ENCODE measurements around the gene C17orf107. TPM values are rescaled to one million over a fixed set of nuclear protein-coding genes. Genes with fewer than 3 reads are reported as not detected.

Gene C17orf107
- total RNA-seq, 1 donor from 2014 or later = 2.7 TPM

GRCh38 chr17:4934173-4934979, 35.0 kb downstream of the C17orf107 start:
- no peaks in the 10 kb centered on the region for H3K9me3 ChIP-seq
- H3K27ac ChIP-seq = no peak overlapping the region
- H3K4me3 ChIP-seq = no peak overlapping the region
- intact Hi-C loops (cut with DNase I) = no loop called here
- no peaks in the 10 kb centered on the region for H3K27me3 ChIP-seq
- ATAC-seq (peak; percentile 50), DNase-seq (peak; percentile 71)
- peak; percentile 17 for TF ChIP-seq CTCF (IDR thresholded peaks at IDR 0.05)
- peaks cover 13% of the 10 kb centered on the region for H3K36me3 ChIP-seq
- peaks cover 17% of the 10 kb centered on the region for H3K4me1 ChIP-seq

GRCh38 chr17:4935650-4936049, 36.3 kb downstream of the C17orf107 start:
- no peak for ATAC-seq
- H3K27ac ChIP-seq = no peak overlapping the region
- intact Hi-C loops (cut with DNase I) = no loop called here

GRCh38 chr17:4936436-4936835, 37.1 kb downstream of the C17orf107 start:
- peaks cover 24% of the 10 kb centered on the region for H3K4me1 ChIP-seq
- no peaks in the 10 kb centered on the region for H3K9me3 ChIP-seq
- no peak overlapping the region for H3K27ac ChIP-seq
- no peak overlapping the region for H3K4me3 ChIP-seq
- H3K36me3 ChIP-seq = peaks cover 13% of the 10 kb centered on the region
- no peak for TF ChIP-seq CTCF (IDR thresholded peaks at IDR 0.05)
- intact Hi-C loops (cut with DNase I) = no loop called here
- ATAC-seq = no peak
- no peak for DNase-seq
- H3K27me3 ChIP-seq = no peaks in the 10 kb centered on the region

More at GRCh38 chr17:4935650-4936049, 36.3 kb downstream of the C17orf107 start:
- Histone ChIP-seq H3K9me3 (no peaks in the 10 kb centered on the region), H3K4me3 (no peak overlapping the region), H3K27me3 (no peaks in the 10 kb centered on the region), H3K4me1 (peaks cover 17% of the 10 kb centered on the region), H3K36me3 (peaks cover 13% of the 10 kb centered on the region)
- DNase-seq = no peak
- no peak for TF ChIP-seq CTCF (IDR thresholded peaks at IDR 0.05)

GRCh38 chr17:4937553-4937952, 38.2 kb downstream of the C17orf107 start:
- DNase-seq = no peak
- H3K27ac ChIP-seq = no peak overlapping the region

GRCh38 chr17:4938069-4938491, 38.7 kb downstream of the C17orf107 start:
- no peak for TF ChIP-seq CTCF (IDR thresholded peaks at IDR 0.05)
- peaks cover 38% of the 10 kb centered on the region for H3K4me1 ChIP-seq
- H3K27ac ChIP-seq = no peak overlapping the region
- DNase-seq = no peak
- ATAC-seq = no peak
- H3K27me3 ChIP-seq = no peaks in the 10 kb centered on the region
- no peak overlapping the region for H3K4me3 ChIP-seq
- no peaks in the 10 kb centered on the region for H3K9me3 ChIP-seq
- intact Hi-C loops (cut with DNase I) = no loop called here
- peaks cover 26% of the 10 kb centered on the region for H3K36me3 ChIP-seq

More at GRCh38 chr17:4937553-4937952, 38.2 kb downstream of the C17orf107 start:
- Histone ChIP-seq H3K4me1 (peaks cover 34% of the 10 kb centered on the region), H3K9me3 (no peaks in the 10 kb centered on the region), H3K36me3 (peaks cover 21% of the 10 kb centered on the region), H3K27me3 (no peaks in the 10 kb centered on the region), H3K4me3 (no peak overlapping the region)
- TF ChIP-seq CTCF (IDR thresholded peaks at IDR 0.05) = no peak
- ATAC-seq = no peak
- intact Hi-C loops (cut with DNase I) = no loop called here

Data from upper lobe of right lung (tissue), 1 donor.